AG09309 (cell line): Measurements from ENCODE around the gene RNF166.

ENCODE experiments used
- DNase-seq: peaks from one replicate; pipeline ENCODE4 v3.0.0-alpha.2; 2010; ENCODE audit warnings: low read depth
- H3K4me3 ChIP-seq: 2 replicates; pipeline ENCODE4 v1.5.1; 2011; ENCODE audit warnings: mild to moderate bottlenecking, low read depth, low read length, moderate library complexity; ENCODE audit not compliant: control insufficient read depth
- TF ChIP-seq, protein P1 (sequence below): IDR thresholded peaks from 2 replicates; pipeline ENCODE4 v1.5.1; 2011; ENCODE audit warnings: mild to moderate bottlenecking, low read depth, low read length, inconsistent platforms; ENCODE audit not compliant: insufficient read depth, control insufficient read depth; ENCODE audit errors: missing control alignments

RNF166 gene

DNA sequence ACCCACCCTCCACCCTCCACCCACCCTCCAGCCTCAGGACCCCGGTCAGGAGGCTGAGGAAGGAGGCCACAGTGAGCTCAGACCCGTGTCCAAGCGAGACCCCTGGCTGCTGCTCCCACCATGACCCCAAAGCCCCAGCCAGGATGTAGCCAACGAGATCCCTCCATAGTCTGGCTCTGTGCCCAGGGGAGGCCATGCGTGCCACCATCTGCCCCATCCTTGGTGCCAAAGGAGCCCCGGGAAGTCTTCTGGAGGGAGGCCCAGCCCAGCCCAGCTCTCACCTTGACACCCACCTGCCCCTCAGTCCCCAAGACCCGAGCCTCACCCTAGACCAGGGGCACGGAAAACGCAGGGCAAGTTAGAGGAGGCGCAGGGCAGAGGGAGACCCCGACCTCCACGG is 44.6 kb upstream of the RNF166 start:
- TF ChIP-seq, protein P1, sequence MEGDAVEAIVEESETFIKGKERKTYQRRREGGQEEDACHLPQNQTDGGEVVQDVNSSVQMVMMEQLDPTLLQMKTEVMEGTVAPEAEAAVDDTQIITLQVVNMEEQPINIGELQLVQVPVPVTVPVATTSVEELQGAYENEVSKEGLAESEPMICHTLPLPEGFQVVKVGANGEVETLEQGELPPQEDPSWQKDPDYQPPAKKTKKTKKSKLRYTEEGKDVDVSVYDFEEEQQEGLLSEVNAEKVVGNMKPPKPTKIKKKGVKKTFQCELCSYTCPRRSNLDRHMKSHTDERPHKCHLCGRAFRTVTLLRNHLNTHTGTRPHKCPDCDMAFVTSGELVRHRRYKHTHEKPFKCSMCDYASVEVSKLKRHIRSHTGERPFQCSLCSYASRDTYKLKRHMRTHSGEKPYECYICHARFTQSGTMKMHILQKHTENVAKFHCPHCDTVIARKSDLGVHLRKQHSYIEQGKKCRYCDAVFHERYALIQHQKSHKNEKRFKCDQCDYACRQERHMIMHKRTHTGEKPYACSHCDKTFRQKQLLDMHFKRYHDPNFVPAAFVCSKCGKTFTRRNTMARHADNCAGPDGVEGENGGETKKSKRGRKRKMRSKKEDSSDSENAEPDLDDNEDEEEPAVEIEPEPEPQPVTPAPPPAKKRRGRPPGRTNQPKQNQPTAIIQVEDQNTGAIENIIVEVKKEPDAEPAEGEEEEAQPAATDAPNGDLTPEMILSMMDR, result no peak
- no peak overlapping the region for H3K4me3 ChIP-seq
- no peak for DNase-seq

DNA sequence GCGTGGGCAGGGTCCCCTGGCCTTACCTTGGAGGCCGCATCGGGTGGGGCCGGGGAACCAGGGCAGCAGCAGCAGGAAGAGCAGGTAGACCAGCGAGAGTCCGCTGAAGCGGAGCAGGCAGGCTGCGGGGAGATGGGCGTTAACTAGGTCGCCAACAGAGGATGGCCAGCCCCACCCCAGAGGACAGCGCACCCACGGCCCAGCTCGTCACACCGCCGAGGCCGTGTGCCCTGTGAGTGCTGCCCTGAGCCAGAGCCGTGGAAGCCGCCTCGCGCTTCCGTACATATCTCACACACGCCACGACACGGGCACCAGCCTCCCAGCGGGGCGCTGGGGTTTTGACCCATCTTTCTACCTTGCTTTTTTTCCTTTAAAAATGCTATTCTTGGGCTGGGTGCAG is 43.1 kb upstream of the RNF166 start:
- no peak for DNase-seq
- no peak overlapping the region for H3K4me3 ChIP-seq
- TF ChIP-seq, protein P1, result no peak

DNA sequence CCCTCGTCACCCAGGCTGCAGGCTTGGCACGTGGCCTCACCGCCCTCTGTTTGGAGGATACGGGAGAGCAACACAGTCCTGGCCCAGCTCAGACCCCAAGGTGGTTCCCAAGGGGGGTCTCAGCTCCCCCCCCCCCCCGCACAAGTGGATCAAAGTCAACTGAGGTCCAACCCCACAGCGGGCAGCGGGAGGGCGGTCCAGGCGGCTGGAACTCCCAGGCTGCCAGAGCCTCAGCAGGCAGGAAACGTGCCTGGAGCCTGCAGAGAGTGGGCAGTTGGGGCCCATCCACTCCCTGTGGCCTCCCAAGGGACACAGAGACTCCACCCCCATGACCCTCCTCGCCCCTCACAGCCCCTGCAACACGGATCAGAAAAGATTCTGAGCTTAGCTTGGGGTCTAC is 42.2 kb upstream of the RNF166 start:
- TF ChIP-seq, protein P1, result no peak
- H3K4me3 ChIP-seq, result no peak overlapping the region
- DNase-seq, result no peak

DNA sequence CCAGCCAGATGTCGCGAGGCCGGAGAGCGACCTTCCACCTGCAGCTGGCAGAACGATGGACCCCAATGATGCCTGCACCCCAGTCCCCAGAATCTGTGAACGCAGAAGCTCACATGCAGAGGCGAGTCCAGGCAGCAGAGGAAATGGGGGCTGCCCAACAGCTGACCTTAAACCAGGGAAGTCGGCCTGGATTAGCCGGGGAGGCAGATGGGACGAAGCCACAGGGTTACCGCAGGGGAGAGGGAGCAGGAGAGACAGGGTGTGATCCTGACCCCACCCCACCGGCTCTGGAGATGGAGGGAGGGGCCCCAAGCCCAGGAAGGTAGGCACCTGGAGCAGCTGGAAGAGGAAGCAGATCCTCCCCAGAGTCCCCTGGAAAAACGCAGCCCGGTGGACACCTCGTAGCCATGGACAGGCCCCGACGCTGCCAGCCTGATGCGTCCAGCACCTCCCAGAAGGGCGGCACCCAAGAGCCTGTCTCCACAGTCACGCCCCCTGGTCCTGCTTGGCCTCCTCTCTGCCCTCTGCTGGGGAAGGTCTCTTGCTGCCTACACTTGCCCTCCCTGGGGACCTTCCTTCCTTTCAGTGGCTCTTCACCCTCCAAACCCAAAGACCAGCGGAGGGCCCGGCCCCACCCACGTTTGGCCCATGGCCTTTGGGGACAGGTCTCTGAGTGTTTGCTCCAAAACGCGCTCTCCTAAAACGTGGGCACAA is 41.5 kb upstream of the RNF166 start:
- no peak for DNase-seq
- no peak overlapping the region for H3K4me3 ChIP-seq
- TF ChIP-seq, protein P1, result peak; percentile 24

DNA sequence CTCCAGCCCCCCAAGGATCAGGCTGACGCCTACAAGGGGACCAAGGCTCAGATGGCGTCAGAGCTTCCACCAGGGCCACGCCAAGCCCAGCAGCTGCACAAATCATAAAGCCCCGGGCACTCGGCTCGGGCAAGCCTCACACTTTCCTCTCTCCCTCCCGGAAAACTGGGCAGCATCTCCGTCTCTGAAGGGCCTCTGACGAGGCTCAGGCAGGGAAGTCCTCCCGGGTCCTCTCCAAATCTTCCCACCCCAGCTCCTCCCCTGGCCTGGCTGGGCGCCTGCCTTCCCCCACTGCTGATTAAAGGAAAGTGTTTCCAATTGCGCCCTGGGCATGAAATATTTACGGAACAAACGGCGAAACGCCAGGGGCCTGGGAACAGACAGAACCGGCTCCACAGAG is 40.3 kb upstream of the RNF166 start:
- TF ChIP-seq, protein P1, result no peak

DNA sequence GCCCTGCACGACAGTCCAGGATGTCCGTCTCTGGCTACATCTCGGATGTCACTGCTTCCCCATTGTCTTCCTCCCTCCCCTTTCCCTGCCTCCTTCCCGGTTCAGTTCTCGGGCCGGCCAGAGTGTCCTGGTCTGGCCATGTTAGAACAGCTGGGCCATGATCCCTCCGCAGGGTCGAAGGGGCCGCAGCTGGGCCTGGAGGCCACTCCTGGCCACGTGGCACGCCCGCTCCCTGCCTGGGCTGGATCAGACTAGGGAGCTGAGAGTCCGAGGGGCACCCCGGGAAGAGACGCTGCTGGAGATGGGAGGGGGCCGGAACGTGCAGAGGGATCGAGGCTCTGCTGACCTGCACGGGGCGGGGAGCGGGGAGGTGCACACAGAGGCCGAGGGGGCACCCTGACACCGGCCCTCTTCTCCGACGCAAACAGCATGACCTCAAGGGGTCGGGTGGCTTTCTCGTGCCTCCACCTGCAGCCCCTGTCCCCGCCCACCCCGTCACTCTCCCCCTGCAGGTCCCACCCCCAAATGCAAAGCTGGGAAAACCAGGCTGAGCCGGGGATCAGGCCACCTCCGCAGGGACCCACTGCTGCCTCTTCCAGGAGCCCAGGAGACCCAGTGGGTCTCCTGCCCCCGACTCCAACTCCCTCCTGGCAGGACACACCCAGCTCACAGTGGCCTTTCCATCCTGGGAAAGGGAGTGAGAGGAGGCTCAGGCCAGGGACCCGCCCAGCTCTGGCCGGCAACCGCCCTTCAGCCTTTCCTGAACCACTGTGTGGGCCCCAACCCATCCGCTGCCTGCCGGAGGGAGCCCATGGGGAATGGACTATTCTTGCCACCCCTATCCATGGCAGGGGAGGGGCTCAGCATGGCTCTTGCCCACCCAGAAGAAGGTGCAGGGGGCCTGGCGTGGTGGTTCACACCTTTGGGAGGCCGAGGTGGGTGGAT is 38.6 kb upstream of the RNF166 start:
- no peak overlapping the region for H3K4me3 ChIP-seq
- no peak for DNase-seq
- TF ChIP-seq, protein P1, result no peak

More for the DNA sequence above, 40.3 kb upstream of the RNF166 start:
- H3K4me3 ChIP-seq, result no peak overlapping the region
- no peak for DNase-seq
